Measurements from ENCODE around the gene CEP128. TPM values are rescaled to one million over a fixed set of nuclear protein-coding genes. Genes with fewer than 3 reads are reported as not detected.

CEP128 gene
- polyA plus RNA-seq, 1 experiment = 1.9 TPM

DNA sequence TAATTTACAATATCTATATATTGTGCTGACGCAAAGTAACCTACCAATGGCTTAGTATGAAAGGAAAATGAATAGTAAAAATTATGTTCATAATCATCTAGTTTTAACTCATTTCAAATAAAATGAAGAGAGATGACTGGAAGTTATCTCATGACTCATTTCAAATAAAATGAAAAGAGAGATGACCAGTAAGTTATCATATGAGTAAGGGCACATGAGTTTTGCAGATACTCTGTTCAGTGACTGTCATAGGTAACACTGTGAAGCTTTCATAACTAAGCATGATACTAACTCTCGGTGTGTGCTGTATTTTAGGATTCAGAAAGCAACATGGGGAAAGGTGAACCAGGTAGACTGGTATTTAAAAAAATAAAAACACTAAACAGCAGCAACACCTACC is 365.8 kb downstream of the CEP128 start:
- TF ChIP-seq, protein P1, sequence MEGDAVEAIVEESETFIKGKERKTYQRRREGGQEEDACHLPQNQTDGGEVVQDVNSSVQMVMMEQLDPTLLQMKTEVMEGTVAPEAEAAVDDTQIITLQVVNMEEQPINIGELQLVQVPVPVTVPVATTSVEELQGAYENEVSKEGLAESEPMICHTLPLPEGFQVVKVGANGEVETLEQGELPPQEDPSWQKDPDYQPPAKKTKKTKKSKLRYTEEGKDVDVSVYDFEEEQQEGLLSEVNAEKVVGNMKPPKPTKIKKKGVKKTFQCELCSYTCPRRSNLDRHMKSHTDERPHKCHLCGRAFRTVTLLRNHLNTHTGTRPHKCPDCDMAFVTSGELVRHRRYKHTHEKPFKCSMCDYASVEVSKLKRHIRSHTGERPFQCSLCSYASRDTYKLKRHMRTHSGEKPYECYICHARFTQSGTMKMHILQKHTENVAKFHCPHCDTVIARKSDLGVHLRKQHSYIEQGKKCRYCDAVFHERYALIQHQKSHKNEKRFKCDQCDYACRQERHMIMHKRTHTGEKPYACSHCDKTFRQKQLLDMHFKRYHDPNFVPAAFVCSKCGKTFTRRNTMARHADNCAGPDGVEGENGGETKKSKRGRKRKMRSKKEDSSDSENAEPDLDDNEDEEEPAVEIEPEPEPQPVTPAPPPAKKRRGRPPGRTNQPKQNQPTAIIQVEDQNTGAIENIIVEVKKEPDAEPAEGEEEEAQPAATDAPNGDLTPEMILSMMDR (IDR thresholded peaks at IDR 0.05; ENCODE audit: insufficient read depth, low read depth, low read length) = no peak
- CTCF ChIA-PET = interaction anchor here (1.3 to 1.6 kb wide), 2 partner anchors 9 to 11 kb away, joined by 3 to 5 read pairs; no protein-coding TSS in a partner anchor
- no peaks in the 10 kb centered on the region for H3K27me3 ChIP-seq (ENCODE audit: control insufficient read depth, insufficient read depth, low read length)
- DNase-seq (ENCODE audit: low read depth) = no peak
- no peak overlapping the region for H3K4me3 ChIP-seq (ENCODE audit: low read depth, low read length)
- POLR2A ChIA-PET = interaction anchor here (0.6 kb wide), 1 partner anchor 34 kb away, joined by 3 read pairs; no protein-coding TSS in a partner anchor
- H3K36me3 ChIP-seq (ENCODE audit: control insufficient read depth, insufficient read depth, low read length) = no peaks in the 10 kb centered on the region

DNA sequence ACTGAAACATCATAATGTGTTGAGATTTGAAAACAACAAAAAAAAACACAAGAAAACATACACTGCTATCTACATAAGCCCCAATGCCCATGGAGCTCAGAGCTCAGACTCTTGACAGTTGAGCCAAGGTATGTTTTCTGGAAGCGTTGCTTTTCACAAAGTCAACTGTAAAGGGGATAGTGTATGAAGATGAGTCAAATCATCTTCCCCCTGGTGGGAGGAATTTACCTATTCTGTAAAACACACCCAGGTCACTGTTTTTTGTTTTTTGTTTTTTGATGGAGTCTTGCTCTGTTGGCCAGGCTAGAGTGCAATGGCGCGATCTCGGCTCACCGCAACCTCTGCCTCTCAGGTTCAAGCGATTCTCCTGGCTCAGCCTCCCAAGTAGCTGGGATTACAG is 368.9 kb downstream of the CEP128 start:
- no peak for DNase-seq (ENCODE audit: low read depth)
- no peaks in the 10 kb centered on the region for H3K27me3 ChIP-seq (ENCODE audit: control insufficient read depth, insufficient read depth, low read length)
- H3K36me3 ChIP-seq (ENCODE audit: control insufficient read depth, insufficient read depth, low read length) = no peaks in the 10 kb centered on the region
- CTCF ChIA-PET = no interaction called here
- POLR2A ChIA-PET = no interaction called here
- TF ChIP-seq, protein P1 (IDR thresholded peaks at IDR 0.05; ENCODE audit: insufficient read depth, low read depth, low read length) = no peak
- no peak overlapping the region for H3K4me3 ChIP-seq (ENCODE audit: low read depth, low read length)

DNA sequence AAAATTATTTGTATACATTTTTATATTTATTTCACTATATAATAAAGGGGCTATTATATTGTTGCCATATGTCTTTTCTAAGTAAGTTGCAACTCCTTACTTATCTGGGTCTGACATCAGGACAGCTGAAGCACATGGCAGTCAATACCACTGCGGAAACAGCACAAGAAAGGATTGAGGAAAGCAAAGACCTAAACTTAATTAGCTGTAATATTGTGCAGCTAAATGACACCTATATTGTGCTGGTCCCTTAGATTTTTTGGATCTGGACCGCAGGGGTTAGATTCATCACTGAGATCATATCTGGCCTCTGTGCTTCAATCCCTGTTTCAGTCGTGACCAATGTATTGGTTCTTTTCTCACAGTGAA is 370.6 kb downstream of the CEP128 start:
- ChIA-PET CTCF (interaction anchor here (2.6 kb wide), 1 partner anchor 47 kb away, joined by 6 read pairs; no protein-coding TSS in a partner anchor), POLR2A (interaction anchor here (0.5 kb wide), 1 partner anchor 146 kb away, joined by 3 read pairs; no protein-coding TSS in a partner anchor)
- no peaks in the 10 kb centered on the region for H3K27me3 ChIP-seq (ENCODE audit: control insufficient read depth, insufficient read depth, low read length)
- no peaks in the 10 kb centered on the region for H3K36me3 ChIP-seq (ENCODE audit: control insufficient read depth, insufficient read depth, low read length)
- TF ChIP-seq, protein P1 (IDR thresholded peaks at IDR 0.05; ENCODE audit: insufficient read depth, low read depth, low read length) = no peak
- H3K4me3 ChIP-seq (ENCODE audit: low read depth, low read length) = no peak overlapping the region
- no peak for DNase-seq (ENCODE audit: low read depth)

DNA sequence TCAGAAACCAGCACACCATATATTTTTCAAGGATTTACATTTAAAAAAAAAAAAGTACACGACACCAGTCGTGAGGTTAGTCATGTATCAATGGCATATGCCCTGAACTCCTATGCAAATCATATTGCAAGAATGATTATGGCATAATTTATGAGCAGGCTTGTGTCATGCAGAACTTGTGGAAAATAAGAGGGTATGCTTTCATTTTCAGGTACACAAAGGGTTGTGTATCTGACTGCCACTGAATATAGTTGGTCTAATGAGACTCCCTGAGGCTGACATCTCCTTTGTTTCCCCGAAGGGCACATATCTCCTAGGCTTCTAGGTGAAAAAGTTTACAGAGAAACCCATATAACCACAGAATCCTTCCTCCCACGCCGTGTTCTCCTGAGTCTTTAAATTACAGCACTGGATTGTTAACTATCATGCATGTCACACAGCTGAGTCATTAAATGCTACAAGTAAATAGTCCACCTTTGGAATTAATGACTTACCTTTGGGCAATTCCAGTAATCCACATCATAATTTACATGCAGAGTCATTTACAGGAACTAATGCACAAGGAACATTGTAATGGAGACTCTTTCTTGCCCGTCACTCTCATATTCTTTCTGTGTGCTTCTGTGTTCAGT is 373.5 kb downstream of the CEP128 start:
- Histone ChIP-seq H3K27me3 (ENCODE audit: control insufficient read depth, insufficient read depth, low read length) (no peaks in the 10 kb centered on the region), H3K4me3 (ENCODE audit: low read depth, low read length) (no peak overlapping the region), H3K36me3 (ENCODE audit: control insufficient read depth, insufficient read depth, low read length) (no peaks in the 10 kb centered on the region)
- peak; percentile 7 for DNase-seq (ENCODE audit: low read depth)
- POLR2A ChIA-PET = no interaction called here
- TF ChIP-seq, protein P1 (IDR thresholded peaks at IDR 0.05; ENCODE audit: insufficient read depth, low read depth, low read length) = no peak
- CTCF ChIA-PET = interaction anchor here (1.1 kb wide), 1 partner anchor 19 kb away, joined by 4 read pairs; no protein-coding TSS in a partner anchor

DNA sequence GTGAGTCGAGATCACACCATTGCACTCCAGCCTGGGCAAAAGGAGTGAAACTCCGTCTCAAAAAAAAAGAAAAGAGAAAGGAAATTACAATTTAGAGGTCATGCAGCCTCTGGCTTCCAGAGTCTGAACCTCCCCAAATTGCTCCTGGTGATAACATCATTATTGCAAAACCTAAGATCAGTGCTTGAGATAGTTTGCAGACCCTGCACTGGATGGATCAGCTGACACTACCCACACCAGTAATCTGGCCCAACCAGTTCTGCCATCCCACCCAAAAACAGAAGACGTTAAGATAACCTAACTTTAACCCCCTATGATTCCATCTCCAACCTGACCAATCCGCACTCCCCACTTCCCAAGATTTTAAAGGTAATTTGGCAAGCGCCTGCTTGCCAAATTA is 376.5 kb downstream of the CEP128 start:
- POLR2A ChIA-PET = no interaction called here
- DNase-seq (ENCODE audit: low read depth) = no peak
- CTCF ChIA-PET = no interaction called here
- H3K36me3 ChIP-seq (ENCODE audit: control insufficient read depth, insufficient read depth, low read length) = no peaks in the 10 kb centered on the region
- no peak overlapping the region for H3K4me3 ChIP-seq (ENCODE audit: low read depth, low read length)
- H3K27me3 ChIP-seq (ENCODE audit: control insufficient read depth, insufficient read depth, low read length) = no peaks in the 10 kb centered on the region
- TF ChIP-seq, protein P1 (IDR thresholded peaks at IDR 0.05; ENCODE audit: insufficient read depth, low read depth, low read length) = no peak

Measured in BJ (cell line).